Endothelial cell of umbilical vein (primary cell): ENCODE measurements around the gene EIF4G2. TPM values are rescaled to one million over a fixed set of nuclear protein-coding genes. Genes with fewer than 3 reads are reported as not detected.

Source experiments
- BruUV-seq: library from RNA; stranded (reverse); fragments of 400-500 nt; replicated peaks from 2 replicates; lab custom pipeline; 2021; lab: Mats Ljungman, UMichigan
- CTCF ChIA-PET: fragments of 300-600, 350-600 bp; sonication (Branson Sonifier 250); formaldehyde crosslinking; loops from one replicate; lab custom pipeline; 2021; ENCODE audit warnings: antibody characterized with exemption, inconsistent platforms; lab: Charles Lee
- POLR2A ChIA-PET: fragments of 300-600, 350-600 bp; sonication (Branson Sonifier 250); formaldehyde crosslinking; loops from one replicate; lab custom pipeline; 2021; ENCODE audit warnings: antibody characterized with exemption, inconsistent platforms; lab: Charles Lee
- DNase-seq: peaks from one replicate; pipeline ENCODE4 v3.0.0-alpha.2; 2011; ENCODE audit warnings: low read depth, low spot score
- FAIRE-seq: peaks from 2 replicates; lab custom pipeline; 2011; peaks lifted over from hg19 to GRCh38; lab: Jason Lieb, UNC
- H2AFZ ChIP-seq: 2 replicates; pipeline ENCODE4 v1.6.0; 2012; ENCODE audit warnings: low read depth, low read length, control low read depth, inconsistent platforms
- H3K27ac ChIP-seq: 2 replicates; pipeline ENCODE4 v1.5.1; 2011; ENCODE audit warnings: low read depth, mild to moderate bottlenecking, control low read depth, low read length, moderate library complexity; ENCODE audit not compliant: insufficient read depth
- H3K27me3 ChIP-seq, 2 experiments: 2 replicates each; pipeline versions ENCODE4 v1.6.0 to v1.6.1; 2011; ENCODE audit warnings: low read length in 2 of 2, mixed read lengths in 1 of 2; ENCODE audit not compliant: control insufficient read depth in 2 of 2, insufficient read depth in 2 of 2
- H3K36me3 ChIP-seq, 2 experiments: 2 replicates in 1 of 2; 3 replicates in 1 of 2; pipeline ENCODE4 v1.5.1; 2011; ENCODE audit warnings: low read length in 2 of 2, mild to moderate bottlenecking in 1 of 2, moderate library complexity in 1 of 2; ENCODE audit not compliant: control insufficient read depth in 2 of 2, insufficient read depth in 2 of 2; ENCODE audit errors: extremely low read depth in 1 of 2
- H3K4me1 ChIP-seq: 3 replicates; pipeline ENCODE4 v1.5.1; 2011; ENCODE audit warnings: mild to moderate bottlenecking, low read length; ENCODE audit not compliant: control insufficient read depth, insufficient read depth; ENCODE audit errors: extremely low read depth
- H3K4me2 ChIP-seq: 2 replicates; pipeline ENCODE4 v1.6.1; 2011; ENCODE audit warnings: low read length, control low read depth, mixed read lengths; ENCODE audit not compliant: insufficient read depth
- H3K4me3 ChIP-seq, 3 experiments: fragments of 200-600 bp in 1 of 3; sonication (generic), shearing (Covaris generic) in 1 of 3; replicated peaks in 1 of 3; 2 replicates each; pipeline ENCODE4 v1.5.1; 2011 to 2016; ENCODE audit warnings: control low read depth in 3 of 3, low read length in 3 of 3, mild to moderate bottlenecking in 2 of 3, inconsistent platforms in 1 of 3, low read depth in 1 of 3, moderate library complexity in 1 of 3; ENCODE audit not compliant: insufficient read depth in 1 of 3
- H3K79me2 ChIP-seq: 2 replicates; pipeline ENCODE4 v1.6.0; 2012; ENCODE audit warnings: low read length, inconsistent platforms; ENCODE audit not compliant: control insufficient read depth, insufficient read depth
- H3K9ac ChIP-seq: replicated peaks from 2 replicates; pipeline ENCODE3; 2011; ENCODE audit warnings: low read length, control low read depth; ENCODE audit not compliant: insufficient read depth; ENCODE audit errors: extremely low read depth
- H3K9me1 ChIP-seq: replicated peaks from 3 replicates; pipeline ENCODE4 v1.6.0; 2011; ENCODE audit warnings: mild to moderate bottlenecking, low read length; ENCODE audit not compliant: control insufficient read depth, insufficient read depth; ENCODE audit errors: extremely low read depth
- H3K9me3 ChIP-seq: replicated peaks from 2 replicates; pipeline ENCODE4 v1.5.1; 2012; ENCODE audit warnings: low read length, inconsistent platforms; ENCODE audit not compliant: control insufficient read depth, insufficient read depth
- H4K20me1 ChIP-seq: replicated peaks from 2 replicates; pipeline ENCODE3; 2011; ENCODE audit warnings: mild to moderate bottlenecking, low read length; ENCODE audit not compliant: control insufficient read depth, insufficient read depth; ENCODE audit errors: extremely low read depth
- CTCF ChIP-seq, 2 donors: IDR thresholded peaks; 1 replicate in 1 of 2; 2 replicates in 1 of 2; pipeline ENCODE4 v1.5.1; 2011; ENCODE audit warnings: low read length in 2 of 2, mild to moderate bottlenecking in 2 of 2, moderate library complexity in 2 of 2, control low read depth in 1 of 2, inconsistent platforms in 1 of 2, low read depth in 1 of 2; ENCODE audit not compliant: insufficient read depth in 1 of 2; ENCODE audit errors: extremely low read depth in 1 of 2
- EZH2 ChIP-seq: IDR thresholded peaks from 2 replicates; pipeline ENCODE4 v1.6.1; 2012; ENCODE audit warnings: borderline replicate concordance, low read depth, mild to moderate bottlenecking, moderate library complexity, low read length, inconsistent platforms; ENCODE audit not compliant: severe bottlenecking
- FOS ChIP-seq: IDR thresholded peaks from 2 replicates; pipeline ENCODE4 v1.6.1; 2011; ENCODE audit warnings: mild to moderate bottlenecking, low read length, moderate library complexity, borderline replicate concordance; ENCODE audit not compliant: insufficient read depth
- GATA2 ChIP-seq: IDR thresholded peaks from 2 replicates; pipeline ENCODE4 v1.7.0; 2011; ENCODE audit warnings: low read depth, mild to moderate bottlenecking, moderate library complexity, mixed read lengths, low read length; ENCODE audit not compliant: insufficient read length, insufficient read depth
- JUN ChIP-seq: IDR thresholded peaks from 2 replicates; pipeline ENCODE4 v1.6.1; 2011; ENCODE audit warnings: borderline replicate concordance, low read depth; ENCODE audit not compliant: insufficient read length, insufficient read depth
- MYC ChIP-seq: IDR thresholded peaks from one replicate; pipeline ENCODE4 v1.6.1; 2011; ENCODE audit warnings: mild to moderate bottlenecking, low read depth, low read length
- POLR2A ChIP-seq: IDR thresholded peaks from 2 replicates; pipeline ENCODE4 v1.6.1; 2012; ENCODE audit warnings: low read depth, mild to moderate bottlenecking, control low read depth, low read length
- POLR2AphosphoS5 ChIP-seq: IDR thresholded peaks from 2 replicates; pipeline ENCODE4 v1.6.1; 2012; ENCODE audit warnings: low read depth, mild to moderate bottlenecking, control low read depth, low read length, moderate library complexity; ENCODE audit not compliant: insufficient read depth
- dilution Hi-C: fragments of 300-500 bp; cut with MboI; formaldehyde crosslinking; loops from one replicate; pipeline ENCODE4 v1.15.0; 2019; ENCODE audit warnings: low sequenced_read_pairs; ENCODE audit not compliant: extremely low pct_ligation_motif_present
- intact Hi-C: fragments of 100-400 bp; cut with micrococcal nuclease; formaldehyde crosslinking; loops from one replicate; pipeline ENCODE4 v1.10.0; 2022
- polyA plus RNA-seq, 4 experiments: library from polyadenylated mRNA; depleted of rRNA in 3 of 4; stranded (reverse) in 3 of 4; unstranded in 1 of 4; fragments of >200 nt; gene quantifications; 2 replicates each; pipeline versions ENCODE4 v1.2.1 to v1.2.3, GENCODE V29; 2011 to 2012; ENCODE audit warnings: missing spikeins in 1 of 4
- total RNA-seq: library from RNA; stranded (reverse); gene quantifications from 2 replicates; pipeline ENCODE4 v1.2.3, GENCODE V29; 2021
- TF ChIP-seq, protein P1 (sequence below): IDR thresholded peaks from 2 replicates; pipeline ENCODE4 v1.6.1; 2011; ENCODE audit not compliant: insufficient read depth, insufficient read length

Gene EIF4G2
- total and polyA plus RNA-seq, 2 donors (not counting 3 experiments of a cell fraction or from before 2014, with no cell fraction given): 382 to 1,194 TPM

DNA sequence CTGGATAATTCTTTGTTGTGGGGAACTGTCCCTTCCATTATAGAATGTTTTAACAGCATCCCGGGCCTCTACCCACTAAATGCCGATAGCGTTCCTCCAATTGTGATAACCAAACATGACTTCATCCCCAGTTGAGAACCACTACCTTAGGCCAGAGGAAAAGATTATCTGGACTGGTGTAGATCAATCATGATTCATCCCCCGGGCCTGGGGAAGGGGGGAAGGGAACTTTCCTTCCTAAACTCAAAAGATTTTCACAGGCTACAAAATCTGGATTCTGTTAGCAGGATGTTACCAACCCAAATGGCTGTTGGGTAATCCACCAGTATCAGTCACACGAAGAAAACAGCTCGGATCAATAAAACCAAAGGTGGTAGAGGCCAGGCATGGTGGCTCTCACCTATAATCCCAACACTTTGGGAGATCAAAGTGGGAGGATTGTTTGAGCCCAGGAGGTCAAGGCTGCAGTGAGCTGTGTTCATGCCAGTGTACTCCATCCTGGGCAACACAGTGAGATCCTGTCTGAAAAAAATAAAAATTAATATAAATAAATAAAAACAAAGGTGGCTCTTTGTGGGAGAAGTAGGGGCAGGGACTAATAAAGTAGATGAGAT lies 47.5 kb downstream of the EIF4G2 start:
- H3K9me1 ChIP-seq: no peaks in the 10 kb centered on the region
- intact Hi-C loops: no loop called here
- H3K4me2 ChIP-seq: no peak overlapping the region
- H3K4me3 ChIP-seq: no peak overlapping the region
- FAIRE-seq: no peak
- H4K20me1 ChIP-seq: no peaks in the 10 kb centered on the region
- dilution Hi-C loops: no loop called here
- no peak overlapping the region for H3K9ac ChIP-seq
- peaks cover 4% of the 10 kb centered on the region for H3K4me1 ChIP-seq
- no peak overlapping the region for H3K27ac ChIP-seq
- no peaks in the 10 kb centered on the region for H3K79me2 ChIP-seq
- TF ChIP-seq GATA2 (no peak), MYC (no peak), CTCF (IDR thresholded peaks at IDR 0.05; ENCODE audit: extremely low read depth in 1 of 2, insufficient read depth in 1 of 2, low read depth in 1 of 2, low read length in 2 of 2) (no peak), EZH2 (no peak), POLR2AphosphoS5 (no peak), FOS (no peak), JUN (no peak), POLR2A (no peak)
- TF ChIP-seq, protein P1, sequence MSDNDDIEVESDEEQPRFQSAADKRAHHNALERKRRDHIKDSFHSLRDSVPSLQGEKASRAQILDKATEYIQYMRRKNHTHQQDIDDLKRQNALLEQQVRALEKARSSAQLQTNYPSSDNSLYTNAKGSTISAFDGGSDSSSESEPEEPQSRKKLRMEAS: no peak
- no TSS peak for BruUV-seq
- H2AFZ ChIP-seq: no peak overlapping the region
- H3K9me3 ChIP-seq: no peaks in the 10 kb centered on the region
- no peak for DNase-seq
- ChIA-PET POLR2A (no interaction called here), CTCF (interaction anchor here (2.3 kb wide), 1 partner anchor 9 kb away, joined by 10 read pairs; no protein-coding TSS in a partner anchor)
- H3K27me3 ChIP-seq: no peaks in the 10 kb centered on the region
- H3K36me3 ChIP-seq: peaks cover 7 to 33% of the 10 kb centered on the region in 2 experiments
